IMR-90 (cell line): Measurements from ENCODE around the gene COL18A1. TPM values are rescaled to one million over a fixed set of nuclear protein-coding genes. Genes with fewer than 3 reads are reported as not detected.

Experiments used
- ATAC-seq: fragments of 200-7000 bp; cut with Tn5 transposase; 2 replicates; pipeline ENCODE4 v1.9.1; 2020; ENCODE audit warnings: low read depth, mild to moderate bottlenecking, moderate library complexity
- BruUV-seq: library from RNA; stranded (reverse); fragments of 400-500 nt; replicated peaks from 2 replicates; lab custom pipeline; 2021; lab: Mats Ljungman, UMichigan
- CTCF ChIA-PET: fragments of 300-600 bp; formaldehyde crosslinking; extraction: SDS; loops from one replicate; lab custom pipeline; 2021; ENCODE audit warnings: antibody characterized with exemption; lab: Yijun Ruan, JAX
- POLR2A ChIA-PET: fragments of 300-600 bp; sonication (Branson Sonifier 250); formaldehyde crosslinking; loops from one replicate; lab custom pipeline; 2022; ENCODE audit warnings: antibody characterized with exemption; ENCODE audit not compliant: unreplicated experiment; lab: Charles Lee
- DNase-seq: peaks from one replicate; pipeline ENCODE4 v3.0.0; 2013
- H2AFZ ChIP-seq: replicated peaks from 2 replicates; pipeline ENCODE3; 2013; ENCODE audit warnings: low read length, mild to moderate bottlenecking; ENCODE audit not compliant: poor library complexity
- H2AK5ac ChIP-seq: 2 replicates; pipeline ENCODE4 v1.6.1; 2013; ENCODE audit warnings: low read depth, low read length, inconsistent platforms
- H2AK9ac ChIP-seq: replicated peaks from 2 replicates; pipeline ENCODE3; 2013; ENCODE audit warnings: mild to moderate bottlenecking, low read depth, low read length, moderate library complexity; ENCODE audit not compliant: poor library complexity
- H2BK120ac ChIP-seq: 2 replicates; pipeline ENCODE4 v1.6.1; 2013; ENCODE audit warnings: low read depth, low read length, inconsistent platforms
- H2BK15ac ChIP-seq: 3 replicates; pipeline ENCODE4 v1.6.1; 2013; ENCODE audit warnings: low read depth, low read length, inconsistent platforms
- H2BK20ac ChIP-seq: 2 replicates; pipeline ENCODE4 v1.6.1; 2013; ENCODE audit warnings: low read depth, mild to moderate bottlenecking, inconsistent platforms, low read length, moderate library complexity
- H2BK5ac ChIP-seq: 2 replicates; pipeline ENCODE4 v1.6.1; 2013; ENCODE audit warnings: mild to moderate bottlenecking, low read depth, low read length, inconsistent platforms; ENCODE audit not compliant: poor library complexity, severe bottlenecking
- H3K14ac ChIP-seq: replicated peaks from 2 replicates; pipeline ENCODE4 v1.6.1; 2013; ENCODE audit warnings: low read depth, low read length, inconsistent platforms
- H3K18ac ChIP-seq: 2 replicates; pipeline ENCODE4 v1.6.1; 2013; ENCODE audit warnings: low read depth, low read length, control low read depth
- H3K23ac ChIP-seq: 2 replicates; pipeline ENCODE4 v1.6.1; 2013; ENCODE audit warnings: low read depth, low read length, inconsistent platforms
- H3K27ac ChIP-seq: 2 replicates; pipeline ENCODE4 v1.5.1; 2013; ENCODE audit warnings: mild to moderate bottlenecking, control low read depth, low read length; ENCODE audit not compliant: insufficient read depth
- H3K27me3 ChIP-seq: 2 replicates; pipeline ENCODE4 v1.6.1; 2013; ENCODE audit warnings: low read length; ENCODE audit not compliant: control insufficient read depth, insufficient read depth
- H3K36me3 ChIP-seq: 2 replicates; pipeline ENCODE4 v1.6.1; 2013; ENCODE audit warnings: low read length, mixed read lengths; ENCODE audit not compliant: control insufficient read depth, insufficient read depth
- H3K4ac ChIP-seq: 2 replicates; pipeline ENCODE4 v1.6.1; 2013; ENCODE audit warnings: low read depth, low read length, inconsistent platforms
- H3K4me1 ChIP-seq: 2 replicates; pipeline ENCODE4 v1.6.1; 2013; ENCODE audit warnings: low read length, mixed read lengths; ENCODE audit not compliant: control insufficient read depth, insufficient read depth
- H3K4me2 ChIP-seq: 2 replicates; pipeline ENCODE4 v1.6.1; 2013; ENCODE audit warnings: low read depth, mild to moderate bottlenecking, control low read depth, low read length, moderate library complexity
- H3K4me3 ChIP-seq: 2 replicates; pipeline ENCODE4 v1.5.1; 2013; ENCODE audit warnings: low read depth, mild to moderate bottlenecking, control low read depth, low read length, moderate library complexity; ENCODE audit not compliant: insufficient read depth
- H3K56ac ChIP-seq: 2 replicates; pipeline ENCODE4 v1.6.1; 2013; ENCODE audit warnings: low read length, inconsistent platforms; ENCODE audit not compliant: insufficient read depth; ENCODE audit errors: extremely low read depth
- H3K79me1 ChIP-seq, 2 experiments: 2 replicates each; pipeline ENCODE4 v1.6.1; 2013; ENCODE audit warnings: low read length in 2 of 2, inconsistent platforms in 1 of 2, low read depth in 1 of 2
- H3K9ac ChIP-seq: 2 replicates; pipeline ENCODE4 v1.6.1; 2013; ENCODE audit warnings: low read depth, low read length, control low read depth
- H3K9me1 ChIP-seq: 2 replicates; pipeline ENCODE4 v1.6.1; 2013; ENCODE audit warnings: low read length, inconsistent platforms; ENCODE audit not compliant: insufficient read depth
- H3K9me3 ChIP-seq: 2 replicates; pipeline ENCODE4 v1.6.1; 2013; ENCODE audit warnings: low read length; ENCODE audit not compliant: control insufficient read depth, insufficient read depth
- H4K20me1 ChIP-seq: 2 replicates; pipeline ENCODE4 v1.6.1; 2013; ENCODE audit warnings: low read length, inconsistent platforms; ENCODE audit not compliant: insufficient read depth
- H4K5ac ChIP-seq: 2 replicates; pipeline ENCODE4 v1.6.1; 2013; ENCODE audit warnings: mild to moderate bottlenecking, low read depth, low read length, control low read depth
- H4K8ac ChIP-seq, 2 experiments: 2 replicates each; pipeline ENCODE4 v1.6.1; 2013; ENCODE audit warnings: low read depth in 2 of 2, low read length in 2 of 2, control low read depth in 1 of 2, inconsistent platforms in 1 of 2
- H4K91ac ChIP-seq: 2 replicates; pipeline ENCODE4 v1.6.1; 2013; ENCODE audit warnings: low read depth, low read length, inconsistent platforms; ENCODE audit not compliant: insufficient read depth
- BHLHE40 ChIP-seq: fragments of 150-350 bp; IDR thresholded peaks from 2 replicates; pipeline ENCODE4 v1.6.1; 2016; ENCODE audit warnings: mild to moderate bottlenecking, low read depth, low read length
- CEBPB ChIP-seq: IDR thresholded peaks from 2 replicates; pipeline ENCODE4 v1.6.1; 2012; ENCODE audit warnings: low read depth, low read length, improper control_type of control experiment
- CHD1 ChIP-seq: IDR thresholded peaks from 2 replicates; pipeline ENCODE4 v1.6.1; 2012; ENCODE audit warnings: low read depth, low read length, improper control_type of control experiment
- CTCF ChIP-seq: conservative IDR thresholded peaks from 2 replicates; pipeline ENCODE4 v1.5.1; 2012; ENCODE audit warnings: mild to moderate bottlenecking, low read depth, low read length, improper control_type of control experiment
- ELK1 ChIP-seq: fragments of 150-350 bp; IDR thresholded peaks from 2 replicates; pipeline ENCODE4 v1.6.1; 2016; ENCODE audit warnings: low read depth, mild to moderate bottlenecking, low read length, moderate library complexity, borderline replicate concordance
- FOS ChIP-seq: fragments of 150-350 bp; IDR thresholded peaks from 2 replicates; pipeline ENCODE4 v1.6.1; 2016; ENCODE audit warnings: low read depth, low read length
- MAFK ChIP-seq: IDR thresholded peaks from 2 replicates; pipeline ENCODE4 v1.6.1; 2012; ENCODE audit warnings: low read depth, low read length, improper control_type of control experiment
- MAZ ChIP-seq: IDR thresholded peaks from 2 replicates; pipeline ENCODE4 v1.6.1; 2012; ENCODE audit warnings: low read depth, mild to moderate bottlenecking, low read length, improper control_type of control experiment, moderate library complexity, borderline replicate concordance
- MXI1 ChIP-seq: IDR thresholded peaks from 2 replicates; pipeline ENCODE4 v1.6.1; 2012; ENCODE audit warnings: low read depth, mild to moderate bottlenecking, low read length, moderate library complexity, borderline replicate concordance
- NFE2L2 ChIP-seq: fragments of 150-350 bp; IDR thresholded peaks from 2 replicates; pipeline ENCODE4 v1.6.1; 2016; ENCODE audit warnings: low read depth, mild to moderate bottlenecking, low read length
- POLR2A ChIP-seq: IDR thresholded peaks from 2 replicates; pipeline ENCODE4 v1.6.1; 2012; ENCODE audit warnings: mild to moderate bottlenecking, low read depth, low read length
- RAD21 ChIP-seq: IDR thresholded peaks from 2 replicates; pipeline ENCODE4 v1.6.1; 2012; ENCODE audit warnings: low read length, improper control_type of control experiment
- RCOR1 ChIP-seq: IDR thresholded peaks from 2 replicates; pipeline ENCODE4 v1.6.1; 2012; ENCODE audit warnings: mild to moderate bottlenecking, low read length, improper control_type of control experiment; ENCODE audit not compliant: insufficient replicate concordance
- RFX5 ChIP-seq: IDR thresholded peaks from 2 replicates; pipeline ENCODE4 v1.8.0; 2012; ENCODE audit warnings: low read depth, mild to moderate bottlenecking, low read length, moderate library complexity
- SMC3 ChIP-seq: fragments of 150-350 bp; IDR thresholded peaks from 2 replicates; pipeline ENCODE4 v1.6.1; 2016; ENCODE audit warnings: low read depth, mild to moderate bottlenecking, antibody characterized with exemption, low read length, moderate library complexity
- USF2 ChIP-seq: fragments of 150-350 bp; IDR thresholded peaks from 2 replicates; pipeline ENCODE4 v1.6.1; 2017; ENCODE audit warnings: mild to moderate bottlenecking, antibody characterized with exemption, low read length, low read depth
- WGBS, 2 experiments: methylation state at CpG; one replicate each; pipeline versions ENCODE4 v1.1.5 to v1.1.7; 2013; ENCODE audit warnings: missing lambda C conversion rate in 2 of 2; ENCODE audit not compliant: insufficient read length in 1 of 2; ENCODE audit errors: extremely low coverage in 2 of 2; 5-methylcytosine and 5-hydroxymethylcytosine counted together
- dilution Hi-C: fragments of 300-500 bp; cut with HindIII; formaldehyde crosslinking; loops from one replicate; pipeline ENCODE4 v1.14.3; 2018; ENCODE audit warnings: low sequenced_read_pairs; ENCODE audit not compliant: unreplicated experiment
- in situ Hi-C: fragments of 300-500 bp; cut with MboI; formaldehyde crosslinking; loops from 3 replicates; pipeline ENCODE4 v1.14.3; 2019; ENCODE audit warnings: low sequenced_read_pairs, inconsistent platforms, mixed read lengths
- intact Hi-C: fragments of 100-400 bp; cut with micrococcal nuclease; formaldehyde crosslinking; loops from 2 replicates; pipeline ENCODE4 v1.10.0; 2022
- polyA plus RNA-seq, 3 experiments: library from polyadenylated mRNA; depleted of rRNA; stranded (reverse); fragments of >200 nt; gene quantifications; 2 replicates each; pipeline ENCODE4 v1.2.3, GENCODE V29; 2012; ENCODE audit warnings: low replicate concordance in 1 of 3
- total RNA-seq: library from RNA; depleted of rRNA; stranded (reverse); fragments of >200 nt; gene quantifications from 2 replicates; pipeline ENCODE4 v1.2.3, GENCODE V29; 2012

COL18A1 gene
- total and polyA plus RNA-seq, 2 of the 4 experiments (the other 2 are of a cell fraction): 4.3 to 46.7 TPM

GRCh38 chr21:45383615-45384201, 21.3 kb upstream of the COL18A1 start:
- 82% methylated on average over 18 of the region's 26 CpGs; no CpG with 5 or more reads in 1 of the 2 experiments for WGBS, 2 experiments
- Histone ChIP-seq H3K4me1 (peaks cover 19% of the 10 kb centered on the region), H3K4me3 (no peak overlapping the region), H2BK20ac (no peak overlapping the region), H3K27ac (no peak overlapping the region), H4K20me1 (no peaks in the 10 kb centered on the region), H3K79me1 (peaks cover 0 to 6% of the 10 kb centered on the region in 2 experiments; a peak in 2 of 4 replicates), H3K14ac (no peak overlapping the region), H3K36me3 (no peaks in the 10 kb centered on the region), H2BK120ac (no peak overlapping the region), H3K4ac (no peak overlapping the region), H3K27me3 (no peaks in the 10 kb centered on the region), H3K56ac (no peak overlapping the region), H2AFZ (no peak overlapping the region), H3K18ac (no peak overlapping the region), H4K91ac (no peak overlapping the region), H4K8ac (no peak overlapping the region), H4K5ac (no peak overlapping the region), H2BK5ac (no peak overlapping the region), H3K9me1 (peaks cover 30% of the 10 kb centered on the region), H2AK5ac (peak overlapping the region; percentile 26; the same call in 1 of the 2 replicates), H3K9ac (no peak overlapping the region), H3K23ac (no peak overlapping the region), H2AK9ac (peak overlapping the region; percentile 37), H2BK15ac (no peak overlapping the region), H3K4me2 (no peak overlapping the region), H3K9me3 (no peaks in the 10 kb centered on the region)
- intact Hi-C loops: no loop called here
- ChIA-PET POLR2A (no interaction called here), CTCF (no interaction called here)
- dilution Hi-C loops: no loop called here
- DNase-seq: no peak
- BruUV-seq: no TSS peak
- no peak for TF ChIP-seq MXI1
- no peak for TF ChIP-seq CHD1
- TF ChIP-seq CTCF: no peak
- no peak for TF ChIP-seq RAD21
- no peak for TF ChIP-seq RCOR1
- TF ChIP-seq USF2: no peak
- no peak for TF ChIP-seq NFE2L2
- TF ChIP-seq RFX5: no peak
- TF ChIP-seq FOS: no peak
- TF ChIP-seq SMC3: no peak
- TF ChIP-seq CEBPB: no peak
- no peak for TF ChIP-seq MAFK
- TF ChIP-seq ELK1: no peak
- no peak for TF ChIP-seq POLR2A
- no peak for TF ChIP-seq MAZ
- TF ChIP-seq BHLHE40: no peak
- no peak for ATAC-seq
- in situ Hi-C loops: loop anchor here (10.0 kb wide), 1 partner anchor 59 kb away; no protein-coding TSS in a partner anchor
